ENCODE measurements around the gene HOXD11. TPM values are rescaled to one million over a fixed set of nuclear protein-coding genes. Genes with fewer than 3 reads are reported as not detected.

Gene HOXD11
- total RNA-seq, 2 experiments from 2014 or later: not detected

GRCh38 chr2:176109192-176109901 is 2.3 kb downstream of the HOXD11 start:
- Mint-ChIP-seq H3K27me3 (peaks cover 88% of the 10 kb centered on the region), H3K4me1 (peaks cover 6% of the 10 kb centered on the region), H3K27ac (peak overlapping the region; percentile 73), H3K36me3 (ENCODE audit: low read depth) (peaks cover 4% of the 10 kb centered on the region), H3K4me3 (no peak overlapping the region), H3K9me3 (no peaks in the 10 kb centered on the region)
- POLR2A ChIA-PET: no interaction called here
- CTCF ChIA-PET: interaction anchor here (0.7 to 2.1 kb wide), 5 partner anchors 11 to 53 kb away, joined by 3 to 6 read pairs (median 4); no protein-coding TSS in a partner anchor
- no peak for DNase-seq

GRCh38 chr2:176109946-176110345 is 2.9 kb downstream of the HOXD11 start:
- no peak for DNase-seq
- H3K4me3 Mint-ChIP-seq: no peak overlapping the region
- ChIA-PET CTCF (interaction anchor here (1.0 to 2.1 kb wide), 6 partner anchors 10 to 52 kb away, joined by 3 to 7 read pairs (median 4); no protein-coding TSS in a partner anchor), POLR2A (no interaction called here)
- H3K9me3 Mint-ChIP-seq: no peaks in the 10 kb centered on the region
- peak overlapping the region; percentile 31 for H3K27ac Mint-ChIP-seq
- H3K4me1 Mint-ChIP-seq: peaks cover 6% of the 10 kb centered on the region
- H3K27me3 Mint-ChIP-seq: peaks cover 88% of the 10 kb centered on the region
- H3K36me3 Mint-ChIP-seq (ENCODE audit: low read depth): peaks cover 4% of the 10 kb centered on the region

- ChIA-PET POLR2A (no interaction called here), CTCF (interaction anchor here (1.0 to 1.9 kb wide), 8 partner anchors 9 to 706 kb away, joined by 3 to 7 read pairs (median 4); no protein-coding TSS in a partner anchor)
- Mint-ChIP-seq H3K27ac (peak overlapping the region; percentile 31), H3K27me3 (peaks cover 86% of the 10 kb centered on the region), H3K9me3 (no peaks in the 10 kb centered on the region), H3K4me1 (peaks cover 6% of the 10 kb centered on the region), H3K4me3 (no peak overlapping the region), H3K36me3 (ENCODE audit: low read depth) (peaks cover 4% of the 10 kb centered on the region)
- DNase-seq: no peak
These were observed 3.6 kb downstream of the HOXD11 start for GRCh38 chr2:176110415-176111308.

GRCh38 chr2:176111309-176111663 is 4.2 kb downstream of the HOXD11 start:
- Mint-ChIP-seq H3K27ac (peak overlapping the region; percentile 31), H3K36me3 (ENCODE audit: low read depth) (peaks cover 4% of the 10 kb centered on the region), H3K9me3 (no peaks in the 10 kb centered on the region), H3K27me3 (peaks cover 84% of the 10 kb centered on the region), H3K4me3 (no peak overlapping the region), H3K4me1 (peaks cover 3% of the 10 kb centered on the region)
- POLR2A ChIA-PET: no interaction called here
- DNase-seq: no peak
- CTCF ChIA-PET: interaction anchor here (0.8 to 1.9 kb wide), 8 partner anchors 10 to 706 kb away, joined by 3 to 7 read pairs (median 4); no protein-coding TSS in a partner anchor

- no peak for DNase-seq
- peaks cover 3% of the 10 kb centered on the region for H3K9me3 Mint-ChIP-seq
- H3K4me1 Mint-ChIP-seq: peaks cover 2% of the 10 kb centered on the region
- POLR2A ChIA-PET: no interaction called here
- H3K4me3 Mint-ChIP-seq: no peak overlapping the region
- no peak overlapping the region for H3K27ac Mint-ChIP-seq
- H3K36me3 Mint-ChIP-seq (ENCODE audit: low read depth): peaks cover 4% of the 10 kb centered on the region
- peaks cover 87% of the 10 kb centered on the region for H3K27me3 Mint-ChIP-seq
- CTCF ChIA-PET: interaction anchor here (0.8 to 1.7 kb wide), 5 partner anchors 9 to 707 kb away, joined by 3 to 6 read pairs (median 3); no protein-coding TSS in a partner anchor
These were observed 4.8 kb downstream of the HOXD11 start for GRCh38 chr2:176111846-176112374.

- CTCF ChIA-PET: interaction anchor here (0.9 to 1.5 kb wide), 3 partner anchors 14 to 27 kb away, joined by 3 read pairs; no protein-coding TSS in a partner anchor
- H3K4me3 Mint-ChIP-seq: no peak overlapping the region
These were observed 5.6 kb downstream of the HOXD11 start for GRCh38 chr2:176112375-176113302.

GRCh38 chr2:176114120-176114929 is 7.2 kb downstream of the HOXD11 start:
- Mint-ChIP-seq H3K27ac (peak overlapping the region; percentile 2), H3K36me3 (ENCODE audit: low read depth) (peaks cover 6% of the 10 kb centered on the region), H3K4me1 (peaks cover 7% of the 10 kb centered on the region), H3K9me3 (peaks cover 7% of the 10 kb centered on the region), H3K4me3 (no peak overlapping the region), H3K27me3 (peaks cover 94% of the 10 kb centered on the region)
- no peak for DNase-seq
- ChIA-PET POLR2A (no interaction called here), CTCF (interaction anchor here (0.6 to 1.5 kb wide), 3 partner anchors 12 to 110 kb away, joined by 3 read pairs; no protein-coding TSS in a partner anchor)

More at GRCh38 chr2:176112375-176113302, 5.6 kb downstream of the HOXD11 start:
- POLR2A ChIA-PET: no interaction called here
- H3K27ac Mint-ChIP-seq: no peak overlapping the region
- peaks cover 89% of the 10 kb centered on the region for H3K27me3 Mint-ChIP-seq
- H3K9me3 Mint-ChIP-seq: peaks cover 4% of the 10 kb centered on the region
- no peak for DNase-seq
- peaks cover 2% of the 10 kb centered on the region for H3K4me1 Mint-ChIP-seq
- peaks cover 4% of the 10 kb centered on the region for H3K36me3 Mint-ChIP-seq (ENCODE audit: low read depth)

- CTCF ChIA-PET: interaction anchor here (0.6 kb wide), 1 partner anchor 110 kb away, joined by 3 read pairs; no protein-coding TSS in a partner anchor
- peaks cover 7% of the 10 kb centered on the region for H3K4me1 Mint-ChIP-seq
- no peak overlapping the region for H3K27ac Mint-ChIP-seq
- H3K4me3 Mint-ChIP-seq: no peak overlapping the region
- H3K9me3 Mint-ChIP-seq: peaks cover 7% of the 10 kb centered on the region
- peaks cover 94% of the 10 kb centered on the region for H3K27me3 Mint-ChIP-seq
- DNase-seq: no peak
- H3K36me3 Mint-ChIP-seq (ENCODE audit: low read depth): peaks cover 4% of the 10 kb centered on the region
- POLR2A ChIA-PET: no interaction called here
These were observed 8.0 kb downstream of the HOXD11 start for GRCh38 chr2:176114930-176115625.

GRCh38 chr2:176115883-176116813 is 9.1 kb downstream of the HOXD11 start, which contains the start of gene HOXD10:
Gene HOXD10, plus strand, starts transcription at chr2:176116778. Its CDS starts 56 bp downstream, at chr2:176116834.
- peaks cover 4% of the 10 kb centered on the region for H3K36me3 Mint-ChIP-seq (ENCODE audit: low read depth)

More at GRCh38 chr2:176115883-176116813, 9.1 kb downstream of the HOXD11 start, which contains the start of gene HOXD10:
- no peak within 1 kb of the TSS for H3K27ac Mint-ChIP-seq
- ChIA-PET POLR2A (no interaction called here), CTCF (interaction anchor here (0.9 kb wide), 1 partner anchor 31 kb away, joined by 3 read pairs; no protein-coding TSS in a partner anchor)
- H3K4me3 Mint-ChIP-seq: peak within 1 kb of the TSS; percentile 15
- DNase-seq: no peak
- peaks cover 7% of the 10 kb centered on the region for H3K9me3 Mint-ChIP-seq
- peaks cover 7% of the 10 kb centered on the region for H3K4me1 Mint-ChIP-seq
- peaks cover 94% of the 10 kb centered on the region for H3K27me3 Mint-ChIP-seq

Data from activated CD4-positive, alpha-beta T cell treated with anti-CD3 and anti-CD28 coated beads, Interleukin-2, amount 10 ng/mL, durations not matched to agents 7 days and 5 days (primary cell).